ENCODE data around the gene SYNE3. TPM values are rescaled to one million over a fixed set of nuclear protein-coding genes. Genes with fewer than 3 reads are reported as not detected.

SYNE3 gene
- total RNA-seq, 1 experiment from 2014 or later = 1.9 TPM

GRCh38 chr14:95535226-95536021, 19.0 kb upstream of the SYNE3 start:
- peak overlapping the region; percentile 85 for H3K4me3 ChIP-seq
- no peak for DNase-seq
- intact Hi-C loops (cut with micrococcal nuclease; ENCODE audit: unreplicated experiment) = no loop called here
- H3K4me1 ChIP-seq (replicated peaks; ENCODE audit: insufficient read depth) = peaks cover 37% of the 10 kb centered on the region
- H3K9me3 ChIP-seq (ENCODE audit: insufficient read depth, low read depth) = no peaks in the 10 kb centered on the region
- no peak overlapping the region for H2AFZ ChIP-seq
- TSS peak; percentile 26 for BruUV-seq (replicated peaks)
- H3F3A ChIP-seq (ENCODE audit: insufficient read depth, low read depth) = peaks cover 15% of the 10 kb centered on the region; the same call in 1 of the 2 replicates
- ChIA-PET CTCF (no interaction called here), POLR2A (ENCODE audit: unreplicated experiment) (interaction anchor here (0.6 kb wide), 2 partner anchors 66 to 78 kb away, joined by 3 read pairs; no protein-coding TSS in a partner anchor)
- H3K36me3 ChIP-seq (ENCODE audit: low read depth) = peaks cover 12% of the 10 kb centered on the region
- no peaks in the 10 kb centered on the region for H3K27me3 ChIP-seq (ENCODE audit: insufficient read depth, low read depth)
- H4K20me1 ChIP-seq (ENCODE audit: insufficient read depth) = peaks cover 25% of the 10 kb centered on the region
- H3K9me2 ChIP-seq (ENCODE audit: insufficient read depth) = no peaks in the 10 kb centered on the region
- H3K79me2 ChIP-seq (ENCODE audit: low read depth) = peaks cover 90% of the 10 kb centered on the region
- H3K27ac ChIP-seq = no peak overlapping the region
- TF ChIP-seq EZH2 (IDR thresholded peaks at IDR 0.05; ENCODE audit: low read depth) = no peak
- H3K4me2 ChIP-seq = peak overlapping the region; percentile 96

GRCh38 chr14:95534299-95535225, 18.1 kb upstream of the SYNE3 start, which contains the start of gene GLRX5:
GLRX5 (plus strand) TSS chr14:95535050; CDS start chr14:95535090, 40 bp downstream.
- Histone ChIP-seq H3K4me1 (replicated peaks; ENCODE audit: insufficient read depth) (peaks cover 45% of the 10 kb centered on the region), H3K4me2 (peak within 1 kb of the TSS; percentile 96), H3F3A (ENCODE audit: insufficient read depth, low read depth) (peaks cover 15% of the 10 kb centered on the region; the same call in 1 of the 2 replicates), H3K9me2 (ENCODE audit: insufficient read depth) (no peaks in the 10 kb centered on the region), H3K4me3 (peak within 1 kb of the TSS; percentile 85), H3K79me2 (ENCODE audit: low read depth) (peaks cover 90% of the 10 kb centered on the region), H2AFZ (no peak within 1 kb of the TSS), H3K9me3 (ENCODE audit: insufficient read depth, low read depth) (no peaks in the 10 kb centered on the region), H4K20me1 (ENCODE audit: insufficient read depth) (peaks cover 25% of the 10 kb centered on the region), H3K27me3 (ENCODE audit: insufficient read depth, low read depth) (no peaks in the 10 kb centered on the region), H3K36me3 (ENCODE audit: low read depth) (peaks cover 12% of the 10 kb centered on the region), H3K27ac (peak within 1 kb of the TSS; percentile 66)
- POLR2A ChIA-PET (ENCODE audit: unreplicated experiment) = interaction anchor here (0.5 kb wide), 1 partner anchor 1267 kb away, joined by 8 read pairs; no protein-coding TSS in a partner anchor
- TF ChIP-seq, protein P1, sequence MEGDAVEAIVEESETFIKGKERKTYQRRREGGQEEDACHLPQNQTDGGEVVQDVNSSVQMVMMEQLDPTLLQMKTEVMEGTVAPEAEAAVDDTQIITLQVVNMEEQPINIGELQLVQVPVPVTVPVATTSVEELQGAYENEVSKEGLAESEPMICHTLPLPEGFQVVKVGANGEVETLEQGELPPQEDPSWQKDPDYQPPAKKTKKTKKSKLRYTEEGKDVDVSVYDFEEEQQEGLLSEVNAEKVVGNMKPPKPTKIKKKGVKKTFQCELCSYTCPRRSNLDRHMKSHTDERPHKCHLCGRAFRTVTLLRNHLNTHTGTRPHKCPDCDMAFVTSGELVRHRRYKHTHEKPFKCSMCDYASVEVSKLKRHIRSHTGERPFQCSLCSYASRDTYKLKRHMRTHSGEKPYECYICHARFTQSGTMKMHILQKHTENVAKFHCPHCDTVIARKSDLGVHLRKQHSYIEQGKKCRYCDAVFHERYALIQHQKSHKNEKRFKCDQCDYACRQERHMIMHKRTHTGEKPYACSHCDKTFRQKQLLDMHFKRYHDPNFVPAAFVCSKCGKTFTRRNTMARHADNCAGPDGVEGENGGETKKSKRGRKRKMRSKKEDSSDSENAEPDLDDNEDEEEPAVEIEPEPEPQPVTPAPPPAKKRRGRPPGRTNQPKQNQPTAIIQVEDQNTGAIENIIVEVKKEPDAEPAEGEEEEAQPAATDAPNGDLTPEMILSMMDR (conservative IDR thresholded peaks at IDR 0.05) = no peak
- TF ChIP-seq EZH2 (IDR thresholded peaks at IDR 0.05; ENCODE audit: low read depth) = no peak
- no TSS peak for BruUV-seq (replicated peaks)
- intact Hi-C loops (cut with micrococcal nuclease; ENCODE audit: unreplicated experiment) = no loop called here
- peak; percentile 85 to 98 for DNase-seq
- CTCF ChIA-PET = interaction anchor here (0.6 kb wide), 1 partner anchor 841 kb away, joined by 5 read pairs; no protein-coding TSS in a partner anchor

DNA sequence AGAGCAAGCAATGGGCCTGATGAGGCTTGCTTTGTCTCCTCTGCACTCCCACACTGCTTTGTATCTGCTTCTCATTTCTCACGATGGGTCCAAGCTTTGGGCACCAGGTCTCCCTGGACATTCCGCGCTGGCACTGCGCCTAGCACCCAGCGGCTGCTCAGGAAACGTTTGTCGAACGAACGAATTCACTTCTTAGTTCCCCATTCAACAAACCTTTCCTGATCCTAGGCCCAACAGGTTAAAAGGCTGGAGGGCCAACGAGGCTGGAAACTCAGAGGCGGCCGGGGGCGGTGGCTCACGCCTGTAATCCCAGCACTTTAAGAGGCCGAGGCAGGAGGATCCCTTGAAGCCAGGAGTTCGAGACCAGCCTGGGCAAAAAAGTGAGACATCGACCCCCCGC, 17.4 kb upstream of the SYNE3 start:
- no peak overlapping the region for H2AFZ ChIP-seq
- no peak for DNase-seq
- peaks cover 12% of the 10 kb centered on the region for H3K36me3 ChIP-seq (ENCODE audit: low read depth)
- no peaks in the 10 kb centered on the region for H3K9me3 ChIP-seq (ENCODE audit: insufficient read depth, low read depth)
- H3K27me3 ChIP-seq (ENCODE audit: insufficient read depth, low read depth) = no peaks in the 10 kb centered on the region
- ChIA-PET POLR2A (ENCODE audit: unreplicated experiment) (no interaction called here), CTCF (no interaction called here)
- peak overlapping the region; percentile 73 for H3K4me3 ChIP-seq
- H3K27ac ChIP-seq = peak overlapping the region; percentile 66
- TF ChIP-seq, protein P1 (conservative IDR thresholded peaks at IDR 0.05) = no peak
- TF ChIP-seq EZH2 (IDR thresholded peaks at IDR 0.05; ENCODE audit: low read depth) = no peak
- intact Hi-C loops (cut with micrococcal nuclease; ENCODE audit: unreplicated experiment) = no loop called here
- TSS peak; percentile 72 for BruUV-seq (replicated peaks)
- H4K20me1 ChIP-seq (ENCODE audit: insufficient read depth) = peaks cover 25% of the 10 kb centered on the region
- peak overlapping the region; percentile 96 for H3K4me2 ChIP-seq
- no peaks in the 10 kb centered on the region for H3K9me2 ChIP-seq (ENCODE audit: insufficient read depth)
- peaks cover 46% of the 10 kb centered on the region for H3K4me1 ChIP-seq (replicated peaks; ENCODE audit: insufficient read depth)
- peaks cover 90% of the 10 kb centered on the region for H3K79me2 ChIP-seq (ENCODE audit: low read depth)
- H3F3A ChIP-seq (ENCODE audit: insufficient read depth, low read depth) = peaks cover 21% of the 10 kb centered on the region; the same call in 1 of the 2 replicates
